Vagina (tissue), 2 donors: ENCODE results near the gene HIPK2.

Experiments used
- CTCF ChIP-seq, 3 experiments: fragments of 450-650 bp in 2 of 3; fragments of 200-600 bp in 1 of 3; sonication (generic) in 1 of 3; IDR thresholded peaks; one replicate each; pipeline ENCODE4 v1.5.1; 2017 to 2019; ENCODE audit warnings: antibody characterized with exemption in 3 of 3, mild to moderate bottlenecking in 2 of 3, moderate library complexity in 2 of 3
- POLR2A ChIP-seq, 2 donors: fragments of 450-650 bp; IDR thresholded peaks; one replicate each; pipeline ENCODE4 v1.6.1; 2017; ENCODE audit warnings: antibody characterized with exemption in 2 of 2, mild to moderate bottlenecking in 2 of 2, moderate library complexity in 2 of 2

- TF ChIP-seq CTCF (IDR thresholded peaks at IDR 0.05), result no peak
- TF ChIP-seq POLR2A (IDR thresholded peaks at IDR 0.05), result no peak
Observed at GRCh38 chr7:139603282-139603681, 174.5 kb downstream of the HIPK2 start.
